H9 (cell line): ENCODE measurements around the gene NKIRAS1. TPM values are rescaled to one million over a fixed set of nuclear protein-coding genes. Genes with fewer than 3 reads are reported as not detected.

Experiments used
- DNase-seq: peaks from one replicate; pipeline ENCODE4 v3.0.0-alpha.2; 2017
- H2AFZ ChIP-seq: one replicate; pipeline ENCODE4 v1.6.1; 2013; ENCODE audit warnings: mild to moderate bottlenecking, low read length, control low read depth, moderate library complexity
- H2AK5ac ChIP-seq: 2 replicates; pipeline ENCODE4 v1.6.1; 2013; ENCODE audit warnings: low read length, control low read depth, mixed read lengths; ENCODE audit not compliant: insufficient read length
- H2BK120ac ChIP-seq: one replicate; pipeline ENCODE4 v1.6.1; 2013; ENCODE audit warnings: low read depth, mild to moderate bottlenecking, low read length, control low read depth, inconsistent platforms; ENCODE audit not compliant: poor library complexity, severe bottlenecking
- H2BK12ac ChIP-seq: 2 replicates; pipeline ENCODE4 v1.6.1; 2013; ENCODE audit warnings: low read length, control low read depth, mixed read lengths, low read depth; ENCODE audit not compliant: insufficient read length
- H2BK15ac ChIP-seq: 2 replicates; pipeline ENCODE4 v1.6.1; 2013; ENCODE audit warnings: low read depth, low read length, control low read depth
- H2BK20ac ChIP-seq: one replicate; pipeline ENCODE4 v1.6.1; 2013; ENCODE audit warnings: low read depth, mild to moderate bottlenecking, low read length, control low read depth, inconsistent platforms; ENCODE audit not compliant: poor library complexity, severe bottlenecking
- H2BK5ac ChIP-seq: 2 replicates; pipeline ENCODE4 v1.6.1; 2013; ENCODE audit warnings: low read length, control low read depth, mixed read lengths; ENCODE audit not compliant: insufficient read length
- H3K14ac ChIP-seq: 2 replicates; pipeline ENCODE4 v1.6.1; 2013; ENCODE audit warnings: low read length, control low read depth; ENCODE audit not compliant: insufficient read depth
- H3K18ac ChIP-seq: 2 replicates; pipeline ENCODE4 v1.6.1; 2013; ENCODE audit warnings: low read depth, mild to moderate bottlenecking, mixed read lengths, low read length, control low read depth; ENCODE audit not compliant: insufficient read length
- H3K23ac ChIP-seq: 2 replicates; pipeline ENCODE4 v1.6.1; 2013; ENCODE audit warnings: low read length, control low read depth, mixed read lengths, low read depth; ENCODE audit not compliant: insufficient read length
- H3K23me2 ChIP-seq: 2 replicates; pipeline ENCODE4 v1.6.1; 2013; ENCODE audit warnings: low read depth, mild to moderate bottlenecking, mixed read lengths, low read length, control low read depth; ENCODE audit not compliant: insufficient read length, poor library complexity, severe bottlenecking
- H3K27ac ChIP-seq: 2 replicates; pipeline ENCODE4 v1.5.1; 2013; ENCODE audit warnings: low read length, control low read depth, mixed read lengths, low read depth; ENCODE audit not compliant: insufficient read length
- H3K27me3 ChIP-seq: 2 replicates; pipeline ENCODE4 v1.6.1; 2013; ENCODE audit warnings: low read length, control low read depth, inconsistent platforms; ENCODE audit not compliant: insufficient read depth
- H3K4ac ChIP-seq: 2 replicates; pipeline ENCODE4 v1.6.1; 2013; ENCODE audit warnings: low read depth, mild to moderate bottlenecking, control low read depth, inconsistent platforms, low read length, moderate library complexity
- H3K4me1 ChIP-seq: 2 replicates; pipeline ENCODE4 v1.6.1; 2013; ENCODE audit warnings: low read length, control low read depth, inconsistent platforms; ENCODE audit not compliant: insufficient read depth
- H3K4me2 ChIP-seq: 2 replicates; pipeline ENCODE4 v1.6.1; 2013; ENCODE audit warnings: low read length, control low read depth, mixed read lengths; ENCODE audit not compliant: insufficient read length, insufficient read depth
- H3K56ac ChIP-seq: 2 replicates; pipeline ENCODE4 v1.6.1; 2013; ENCODE audit warnings: low read depth, mild to moderate bottlenecking, mixed read lengths, low read length, control low read depth; ENCODE audit not compliant: insufficient read length
- H3K79me1 ChIP-seq: 2 replicates; pipeline ENCODE4 v1.6.1; 2013; ENCODE audit warnings: low read depth, mild to moderate bottlenecking, moderate library complexity, low read length, control low read depth, inconsistent platforms; ENCODE audit not compliant: insufficient read depth, poor library complexity, severe bottlenecking
- H3K79me2 ChIP-seq: 2 replicates; pipeline ENCODE4 v1.6.1; 2013; ENCODE audit warnings: low read length, control low read depth, inconsistent platforms; ENCODE audit not compliant: insufficient read depth
- H3K9ac ChIP-seq: 2 replicates; pipeline ENCODE4 v1.6.1; 2013; ENCODE audit warnings: low read length, control low read depth, mixed read lengths; ENCODE audit not compliant: insufficient read length; ENCODE audit errors: extremely low read depth
- H3K9me3 ChIP-seq: one replicate; pipeline ENCODE4 v1.6.1; 2013; ENCODE audit warnings: low read depth, low read length, inconsistent platforms; ENCODE audit not compliant: control insufficient read depth
- H3T11ph ChIP-seq: one replicate; pipeline ENCODE4 v1.6.1; 2013; ENCODE audit warnings: mild to moderate bottlenecking, low read length, control low read depth, inconsistent platforms
- H4K20me1 ChIP-seq: one replicate; pipeline ENCODE4 v1.6.1; 2013; ENCODE audit not compliant: control insufficient read depth, insufficient read length, insufficient read depth
- H4K5ac ChIP-seq: 2 replicates; pipeline ENCODE4 v1.6.1; 2013; ENCODE audit warnings: low read depth, mild to moderate bottlenecking, mixed read lengths, low read length, control low read depth; ENCODE audit not compliant: insufficient read length
- H4K8ac ChIP-seq: replicated peaks from 2 replicates; pipeline ENCODE4 v1.6.1; 2013; ENCODE audit warnings: low read length, control low read depth, mixed read lengths, low read depth; ENCODE audit not compliant: insufficient read length
- H4K91ac ChIP-seq: 2 replicates; pipeline ENCODE4 v1.6.1; 2013; ENCODE audit warnings: low read depth, mild to moderate bottlenecking, moderate library complexity, mixed read lengths, low read length, control low read depth; ENCODE audit not compliant: insufficient read length
- H3K27ac Mint-ChIP-seq, 3 experiments: 2 replicates in 2 of 3; 3 replicates in 1 of 3; pipeline ENCODE4 v1.8.0; 2020 to 2021; ENCODE audit warnings: mixed read lengths in 3 of 3, mild to moderate bottlenecking in 1 of 3, moderate library complexity in 1 of 3
- H3K27me3 Mint-ChIP-seq: 2 replicates; pipeline ENCODE4 v1.8.0; 2021; ENCODE audit warnings: low read depth, mild to moderate bottlenecking, moderate library complexity, mixed read lengths
- H3K36me3 Mint-ChIP-seq, 3 experiments: 2 replicates in 2 of 3; 3 replicates in 1 of 3; pipeline ENCODE4 v1.8.0; 2020 to 2021; ENCODE audit warnings: low read depth in 3 of 3, mixed read lengths in 3 of 3; ENCODE audit not compliant: insufficient read depth in 1 of 3
- H3K4me1 Mint-ChIP-seq, 2 experiments: 2 replicates each; pipeline ENCODE4 v1.8.0; 2020; ENCODE audit warnings: mixed read lengths in 2 of 2
- H3K4me3 Mint-ChIP-seq, 2 experiments: 2 replicates in 1 of 2; 3 replicates in 1 of 2; pipeline ENCODE4 v1.8.0; 2020 to 2021; ENCODE audit warnings: mild to moderate bottlenecking in 2 of 2, mixed read lengths in 2 of 2, moderate library complexity in 1 of 2
- H3K9me3 Mint-ChIP-seq, 2 experiments: 2 replicates in 1 of 2; 3 replicates in 1 of 2; pipeline ENCODE4 v1.8.0; 2020; ENCODE audit warnings: mild to moderate bottlenecking in 2 of 2, mixed read lengths in 2 of 2, moderate library complexity in 1 of 2
- CTCF ChIP-seq: fragments of 200-600 bp; sonication (generic); conservative IDR thresholded peaks from 3 replicates; pipeline ENCODE4 v1.8.0; 2021; ENCODE audit warnings: antibody characterized with exemption, mild to moderate bottlenecking
- WGBS: extraction: QIAGEN DNeasy Blood & Tissue Kit; methylation state at CpG from one replicate; pipeline ENCODE4 v1.1.7; 2013; ENCODE audit warnings: missing lambda C conversion rate, low lambda C conversion rate, mixed read lengths; ENCODE audit not compliant: insufficient read length; ENCODE audit errors: extremely low coverage; 5-methylcytosine and 5-hydroxymethylcytosine counted together
- long read RNA-seq: library from polyadenylated mRNA; unstranded; transcript quantifications from one replicate; pipeline ENCODE4 v2.0.0, GENCODE V29; 2020
- total RNA-seq: library from RNA; stranded (reverse); gene quantifications from 2 replicates; pipeline ENCODE4 v1.2.1, GENCODE V29; 2021

NKIRAS1 gene
- 6.1 and 6.2 TPM in 2 replicates for total RNA-seq
- long read RNA-seq, transcript NKIRAS1-206 (5 exons, 2,014 nt), result major isoform, 30 of 48 reads
- long read RNA-seq, partial matches to known transcripts, result 2 of 48 reads
- long read RNA-seq, other reads (novel, unspliced or antisense), result 13 of 48 reads

- Histone ChIP-seq H4K91ac (peak within 1 kb of the TSS; percentile 48), H3K79me2 (peaks cover 15% of the 10 kb centered on the region; the same call in 1 of the 2 replicates), H2AFZ (no peak within 1 kb of the TSS), H3T11ph (no peak within 1 kb of the TSS), H2BK5ac (peak within 1 kb of the TSS; percentile 83), H3K79me1 (peaks cover 3% of the 10 kb centered on the region), H3K23me2 (peaks cover 10% of the 10 kb centered on the region), H4K5ac (peak within 1 kb of the TSS; percentile 96), H4K8ac (peak within 1 kb of the TSS; percentile 46), H3K14ac (peak within 1 kb of the TSS; percentile 98), H2BK12ac (no peak within 1 kb of the TSS), H3K4ac (peak within 1 kb of the TSS; percentile 53; the same call in 1 of the 2 replicates), H3K9me3 (no peaks in the 10 kb centered on the region), H2AK5ac (no peak within 1 kb of the TSS), H2BK120ac (no peak within 1 kb of the TSS), H3K4me2 (peak within 1 kb of the TSS; percentile 93), H3K56ac (peak within 1 kb of the TSS; percentile 47), H3K27ac (peak within 1 kb of the TSS; percentile 10), H2BK15ac (0 out of 2 replicates have a peak within 1 kb of the TSS, but pooled peaks have one; percentile 72), H3K9ac (peak within 1 kb of the TSS; percentile 99), H3K27me3 (no peaks in the 10 kb centered on the region), H2BK20ac (no peak within 1 kb of the TSS), H3K23ac (no peak within 1 kb of the TSS), H3K18ac (peak within 1 kb of the TSS; percentile 94), H4K20me1 (no peaks in the 10 kb centered on the region), H3K4me1 (no peaks in the 10 kb centered on the region; the same call in 1 of the 2 replicates)
- WGBS, result no CpG with 5 or more reads among the region's 64 CpGs
- peaks cover 33 to 37% of the 10 kb centered on the region in 2 experiments for H3K4me1 Mint-ChIP-seq
- H3K27ac Mint-ChIP-seq, result peak within 1 kb of the TSS; percentile 99
- peaks cover 33 to 48% (median 39%) of the 10 kb centered on the region in 3 experiments for H3K36me3 Mint-ChIP-seq
- DNase-seq, result peak; percentile 97
- peak; percentile 37 for TF ChIP-seq CTCF
- H3K4me3 Mint-ChIP-seq, result peak within 1 kb of the TSS; percentile 99
- H3K9me3 Mint-ChIP-seq, result no peaks in the 10 kb centered on the region
- H3K27me3 Mint-ChIP-seq, result no peaks in the 10 kb centered on the region; the same call in 1 of the 2 replicates
Measured at GRCh38 chr3:23916886-23917678, at the start of gene NKIRAS1, which contains the start of gene RPL15. NKIRAS1 (minus strand) TSS chr3:23916990; CDS start chr3:23910904, 6,086 bp downstream. RPL15 (plus strand) TSS chr3:23917132; CDS start chr3:23917860, 728 bp downstream.
